Measurements from ENCODE around the gene CD2BP2.

DNA sequence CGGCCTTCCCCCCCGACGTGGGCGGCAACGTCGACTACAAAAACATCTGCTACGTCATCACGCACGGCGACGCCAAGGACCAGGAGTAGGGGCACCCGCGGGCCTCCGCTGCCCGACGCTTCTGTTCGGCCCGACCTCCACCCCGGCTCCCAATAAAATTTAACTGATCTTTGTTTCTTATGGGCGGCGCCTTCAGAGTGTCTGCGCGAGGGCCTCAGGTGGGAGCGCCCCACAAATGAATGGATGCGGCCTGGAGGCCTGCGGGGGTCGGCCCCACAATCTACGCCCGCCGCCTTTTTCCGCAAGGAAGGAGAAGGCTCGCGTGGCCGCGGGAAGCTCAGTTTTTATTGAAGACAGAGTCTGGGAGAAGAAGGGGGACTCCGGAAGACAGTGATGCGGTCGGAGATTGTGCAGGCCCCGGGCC lies 22.7 kb upstream of the CD2BP2 start:
- TF ChIP-seq POLR2AphosphoS5 (IDR thresholded peaks at IDR 0.05) (peak; percentile 81), POLR2A (IDR thresholded peaks at IDR 0.05) (peak; percentile 58 to 79), EP300 (IDR thresholded peaks at IDR 0.05) (no peak)
- TF ChIP-seq, protein P1, sequence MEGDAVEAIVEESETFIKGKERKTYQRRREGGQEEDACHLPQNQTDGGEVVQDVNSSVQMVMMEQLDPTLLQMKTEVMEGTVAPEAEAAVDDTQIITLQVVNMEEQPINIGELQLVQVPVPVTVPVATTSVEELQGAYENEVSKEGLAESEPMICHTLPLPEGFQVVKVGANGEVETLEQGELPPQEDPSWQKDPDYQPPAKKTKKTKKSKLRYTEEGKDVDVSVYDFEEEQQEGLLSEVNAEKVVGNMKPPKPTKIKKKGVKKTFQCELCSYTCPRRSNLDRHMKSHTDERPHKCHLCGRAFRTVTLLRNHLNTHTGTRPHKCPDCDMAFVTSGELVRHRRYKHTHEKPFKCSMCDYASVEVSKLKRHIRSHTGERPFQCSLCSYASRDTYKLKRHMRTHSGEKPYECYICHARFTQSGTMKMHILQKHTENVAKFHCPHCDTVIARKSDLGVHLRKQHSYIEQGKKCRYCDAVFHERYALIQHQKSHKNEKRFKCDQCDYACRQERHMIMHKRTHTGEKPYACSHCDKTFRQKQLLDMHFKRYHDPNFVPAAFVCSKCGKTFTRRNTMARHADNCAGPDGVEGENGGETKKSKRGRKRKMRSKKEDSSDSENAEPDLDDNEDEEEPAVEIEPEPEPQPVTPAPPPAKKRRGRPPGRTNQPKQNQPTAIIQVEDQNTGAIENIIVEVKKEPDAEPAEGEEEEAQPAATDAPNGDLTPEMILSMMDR (IDR thresholded peaks at IDR 0.05), result peak in 1 of 4 experiments; percentile 10
